ENCODE measurements around the gene PTPRG.
"Not testable (repeated sequence)": the region's sequence is repeated elsewhere in the genome, so short reads cannot be mapped to it uniquely, and the experiment has no call there.

The PTPRG gene

DNA sequence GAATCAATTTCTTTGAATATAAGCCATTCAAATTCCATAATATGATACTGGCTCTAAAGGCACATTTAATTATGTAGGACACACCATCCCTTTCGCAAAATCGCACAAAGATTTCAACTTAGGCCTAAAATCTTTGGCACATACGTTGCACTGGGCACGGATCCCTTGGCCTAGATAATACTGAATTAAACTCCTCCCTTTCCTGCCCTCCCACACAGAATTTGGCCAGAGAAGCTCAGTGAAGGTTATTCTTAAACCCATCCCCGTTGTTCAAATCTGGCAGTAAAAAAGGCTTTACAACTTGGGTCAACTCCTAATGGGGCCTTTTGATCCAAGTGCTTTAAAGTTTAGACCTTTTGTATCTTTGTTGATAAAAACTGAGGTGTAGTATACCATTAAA lies 247.2 kb downstream of the PTPRG start:
- no peak for DNase-seq

DNA sequence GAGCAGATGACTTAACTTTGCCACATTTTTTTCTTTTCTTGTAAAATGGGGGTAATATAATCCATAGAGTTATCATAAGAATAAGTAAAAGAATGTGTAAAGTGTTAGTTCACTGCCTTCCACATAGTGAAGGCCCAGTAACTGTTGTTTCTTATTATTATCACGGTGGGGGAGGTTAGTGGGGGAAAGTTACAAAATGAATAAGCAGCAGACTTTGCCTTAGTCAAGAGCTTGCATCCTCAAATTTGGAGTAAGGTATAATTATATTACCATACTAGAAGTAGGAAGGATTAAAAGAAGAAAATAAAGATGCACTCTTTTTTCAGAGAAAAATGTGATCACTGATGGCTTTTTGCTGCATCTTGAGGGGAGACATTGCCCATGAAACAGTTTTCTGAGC lies 247.6 kb downstream of the PTPRG start:
- DNase-seq = no peak

DNA sequence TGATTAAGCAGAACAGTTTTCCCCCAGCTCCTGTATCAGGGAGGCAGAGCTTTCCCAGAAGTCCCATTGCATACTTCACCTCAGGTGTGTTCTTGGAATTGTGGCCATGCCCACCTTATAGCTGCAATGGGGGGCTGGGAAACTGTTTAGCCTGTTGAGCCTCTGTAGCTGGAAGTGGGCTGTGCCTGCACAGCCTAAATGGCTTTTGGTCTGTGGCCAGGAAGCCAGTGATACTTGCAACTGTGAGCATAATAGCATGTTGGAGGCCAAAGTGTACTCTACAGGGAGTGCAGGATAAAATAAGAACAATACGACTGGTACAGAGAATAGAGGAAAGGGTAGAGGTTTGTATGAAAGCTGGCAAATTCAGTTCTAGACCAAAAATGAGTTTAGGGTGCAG lies 248.5 kb downstream of the PTPRG start:
- DNase-seq = no peak

DNA sequence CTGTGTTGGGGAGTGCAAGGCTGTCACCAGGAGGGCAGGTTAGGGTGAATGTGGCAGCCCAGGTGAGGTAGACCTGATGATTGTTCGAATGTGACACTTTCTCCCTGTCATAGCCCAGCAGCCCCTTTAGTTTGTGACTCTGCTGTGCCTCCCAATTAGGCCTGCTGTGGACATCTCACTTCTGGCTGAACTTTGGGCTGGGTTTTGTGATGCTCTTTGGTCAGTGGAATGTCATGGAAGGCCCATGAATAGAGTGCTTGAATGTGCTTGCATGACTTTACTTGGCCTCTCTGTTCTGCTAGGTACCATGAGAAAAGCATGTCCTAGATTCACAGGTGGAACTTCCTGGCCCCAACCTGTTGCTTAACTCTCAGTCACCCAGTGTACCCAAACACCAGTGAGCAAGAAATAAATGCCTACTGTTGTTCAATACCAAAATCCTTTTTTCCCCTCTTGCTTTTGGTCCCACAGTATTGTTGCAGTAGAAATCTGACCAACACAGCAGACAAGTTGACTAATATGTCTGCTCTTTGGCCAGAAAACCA lies 249.7 kb downstream of the PTPRG start:
- DNase-seq = no peak

DNA sequence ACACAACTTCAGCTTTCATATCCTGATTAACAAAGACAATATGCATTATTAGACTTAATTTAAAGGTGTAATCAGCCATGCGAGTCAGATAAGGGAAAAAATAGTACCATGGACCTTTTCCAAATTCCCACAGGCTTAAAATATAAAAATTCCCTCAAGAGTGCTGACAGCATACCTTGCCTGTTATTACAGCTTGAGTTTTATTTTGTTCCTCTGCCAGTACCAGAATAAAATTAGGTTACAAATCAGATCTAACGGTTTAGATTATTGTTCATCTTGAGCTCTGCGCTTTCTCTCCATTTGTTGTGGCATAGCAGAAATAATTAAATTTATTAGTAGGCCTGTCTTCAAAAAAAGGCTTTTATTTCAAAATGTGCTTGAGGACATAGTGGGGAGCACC lies 250.3 kb downstream of the PTPRG start:
- DNase-seq = no peak

DNA sequence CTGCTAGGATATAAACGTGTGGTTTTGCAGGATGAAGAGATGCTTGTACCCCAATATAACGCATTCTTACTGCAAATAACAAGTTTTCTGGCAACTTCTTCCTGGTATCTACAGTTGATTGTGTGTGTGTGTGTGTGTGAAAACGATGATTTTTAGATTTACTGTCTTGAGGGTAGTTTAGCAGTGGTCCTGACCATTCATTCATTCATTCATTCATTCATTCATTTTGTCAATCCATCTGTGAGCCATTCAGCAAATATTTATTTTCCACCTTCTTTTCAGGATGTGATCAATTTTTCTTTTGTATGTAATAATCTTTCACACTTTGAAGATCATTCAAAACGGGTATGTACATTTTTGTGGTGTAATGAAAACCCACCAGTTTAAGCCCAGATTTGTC lies 250.7 kb downstream of the PTPRG start:
- no peak for DNase-seq

DNA sequence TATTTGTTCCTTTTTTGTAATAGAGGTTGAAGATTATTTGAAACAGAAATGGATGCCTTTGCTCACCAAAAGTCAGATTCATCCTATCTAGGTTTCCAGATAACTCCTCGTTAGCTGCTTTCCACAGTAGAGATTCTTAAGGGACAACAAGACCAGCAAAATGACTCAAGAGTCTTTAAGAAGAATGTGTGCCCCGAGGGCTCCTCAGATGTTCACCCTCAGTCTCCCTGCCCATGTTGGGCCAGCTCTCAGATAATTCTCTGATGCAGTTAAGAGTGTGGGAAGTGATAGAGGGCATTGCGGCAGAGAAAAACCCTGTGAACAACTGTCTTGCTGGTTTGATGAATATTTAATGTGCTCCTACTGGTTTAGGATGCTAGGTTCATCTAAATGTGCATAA lies 251.1 kb downstream of the PTPRG start:
- no peak for DNase-seq

DNA sequence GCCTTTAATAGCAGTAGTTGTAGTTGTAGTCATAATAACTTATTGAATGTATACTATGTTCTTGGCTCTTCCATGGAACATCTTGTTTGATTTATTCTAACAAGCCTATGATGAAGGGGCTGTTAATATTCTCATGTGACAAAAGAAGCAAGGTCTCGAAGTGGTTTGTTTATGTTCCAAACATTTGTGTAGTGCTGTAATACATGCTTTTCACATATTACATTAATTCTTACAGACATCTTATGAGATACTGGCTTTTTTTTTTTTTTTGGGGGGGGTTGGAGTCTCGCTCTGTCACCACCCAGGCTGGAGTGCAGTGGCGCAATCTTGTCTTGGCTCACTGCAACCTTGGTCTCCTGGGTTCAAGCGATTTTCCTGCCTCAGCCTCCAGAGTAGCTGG lies 252.3 kb downstream of the PTPRG start:
- no peak for DNase-seq

DNA sequence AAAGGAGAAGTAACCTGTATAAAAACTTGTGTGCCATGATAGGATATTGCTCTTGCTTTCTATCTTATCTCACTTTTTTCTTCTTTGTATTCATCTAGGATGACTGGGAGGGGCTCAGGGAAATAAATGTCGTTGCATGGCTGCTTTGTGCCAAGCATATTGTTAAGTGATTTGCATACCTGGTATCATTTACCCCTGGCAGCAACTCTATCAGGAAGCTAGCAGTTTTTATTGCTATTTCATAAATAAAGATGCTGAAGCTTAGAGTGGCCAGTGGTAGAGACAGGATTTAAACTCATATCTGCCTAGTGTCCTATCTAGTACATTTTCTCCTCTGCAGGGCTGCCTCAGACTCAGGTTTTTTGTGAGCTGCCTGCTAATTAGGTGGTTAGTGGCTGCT lies 253.3 kb downstream of the PTPRG start:
- no peak for DNase-seq

DNA sequence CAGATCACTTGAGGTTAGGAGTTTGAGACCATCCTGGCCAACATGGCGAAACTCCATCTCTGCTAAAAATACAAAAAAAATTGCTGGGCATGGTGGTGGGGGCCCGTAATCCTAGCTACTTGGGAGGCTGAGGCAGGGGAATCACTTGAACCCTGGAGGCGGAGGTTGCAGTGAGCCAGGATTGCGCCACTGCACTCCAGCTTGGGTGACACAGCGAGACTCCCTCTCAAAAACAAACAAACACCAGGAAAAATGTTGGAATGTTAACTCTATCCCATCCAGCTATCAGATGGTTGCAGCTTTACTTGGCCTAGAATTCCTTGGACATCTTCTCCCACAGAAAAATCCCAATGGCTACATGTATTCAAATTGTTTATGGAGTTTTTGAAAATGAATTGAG lies 254.9 kb downstream of the PTPRG start:
- not testable (repeated sequence) for DNase-seq

DNA sequence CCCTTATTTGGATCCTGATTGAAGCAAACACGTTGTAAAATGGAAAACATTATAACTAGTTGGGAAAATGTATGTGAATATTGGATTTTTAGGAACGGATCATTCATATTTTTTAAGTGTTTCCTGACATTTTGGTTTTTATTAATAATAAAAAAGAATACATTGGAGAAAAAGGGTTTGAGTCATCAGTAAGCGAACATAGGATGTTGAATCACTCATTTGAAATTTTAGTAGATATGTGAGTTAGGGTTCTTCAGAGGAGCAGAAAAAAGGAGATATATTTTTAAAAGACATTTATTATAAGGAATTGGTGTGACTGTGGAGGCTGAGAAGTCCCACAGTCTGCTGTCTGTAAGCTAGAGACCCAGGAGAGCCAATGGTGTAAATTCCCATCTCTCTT lies 258.5 kb downstream of the PTPRG start:
- no peak for DNase-seq

DNA sequence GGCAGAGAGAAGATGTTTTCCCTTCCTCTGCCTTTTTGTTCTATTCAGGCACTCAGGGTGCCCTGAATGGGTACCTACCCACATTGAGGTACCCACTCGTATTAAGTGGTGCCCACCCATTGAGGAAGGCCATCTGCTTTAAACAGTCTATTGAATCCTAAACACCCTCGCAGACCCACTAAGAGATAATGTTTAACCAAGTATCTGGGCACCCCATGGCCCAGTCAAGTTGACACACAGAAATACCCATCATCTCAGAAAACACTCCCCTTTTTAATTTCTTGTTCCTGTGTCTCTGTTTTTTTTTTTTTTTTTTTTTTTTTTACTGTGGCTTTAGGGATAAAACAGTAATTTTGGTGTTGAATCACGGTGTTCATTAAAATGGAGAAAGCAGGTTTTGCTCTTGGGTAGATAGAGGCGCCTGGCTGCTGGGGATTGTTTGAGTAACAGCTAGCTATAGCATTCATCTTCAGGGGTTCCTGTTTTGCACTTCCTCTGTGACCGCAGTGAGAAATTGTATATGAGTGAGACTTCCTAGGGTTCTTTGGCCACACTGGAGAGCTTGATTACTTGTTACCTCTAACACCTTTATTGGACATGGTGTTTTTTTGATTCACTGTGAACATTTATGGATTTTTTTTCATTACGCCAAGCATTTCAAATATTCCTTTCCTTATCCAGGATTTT lies 259.1 kb downstream of the PTPRG start:
- DNase-seq = no peak

DNA sequence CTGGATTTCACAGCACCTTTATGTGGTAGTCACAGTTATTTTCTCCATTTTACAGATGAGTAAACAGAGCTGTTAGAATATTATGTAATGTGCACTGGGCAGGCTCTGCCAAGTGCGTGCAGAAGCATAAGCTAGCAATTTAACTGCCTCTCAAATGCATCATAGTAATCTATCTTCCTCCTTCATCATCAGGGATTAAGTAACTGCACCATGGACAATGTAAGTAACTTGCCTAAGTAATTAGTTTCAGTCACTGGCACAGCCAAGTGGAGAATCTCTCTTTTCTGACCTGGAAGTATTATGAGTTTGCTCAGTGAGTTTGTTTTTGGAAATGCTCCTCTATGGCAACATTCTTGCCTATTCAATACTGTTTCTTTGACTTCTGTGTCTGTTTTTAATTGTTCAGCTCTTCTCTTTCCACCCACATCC lies 260.5 kb downstream of the PTPRG start:
- DNase-seq = no peak

DNA sequence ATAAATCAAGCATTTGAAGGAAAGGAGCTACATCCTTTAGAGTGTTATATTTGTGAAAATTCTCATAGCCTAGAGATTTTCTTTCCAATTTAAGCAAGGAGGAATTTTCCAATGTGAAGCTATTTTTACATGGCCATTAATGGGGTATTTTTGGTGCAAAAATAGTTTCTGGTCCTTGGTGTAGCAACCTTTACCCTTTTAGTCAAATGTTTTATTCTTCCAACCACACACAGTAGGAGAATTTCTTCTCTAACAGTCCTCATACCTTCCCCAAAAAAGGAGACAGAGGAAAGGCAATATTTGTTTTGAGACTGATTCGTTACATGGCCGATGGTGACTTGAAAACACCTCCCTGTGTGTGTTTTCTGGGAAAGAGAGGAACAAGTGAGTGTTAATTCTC lies 261.2 kb downstream of the PTPRG start:
- DNase-seq = no peak

DNA sequence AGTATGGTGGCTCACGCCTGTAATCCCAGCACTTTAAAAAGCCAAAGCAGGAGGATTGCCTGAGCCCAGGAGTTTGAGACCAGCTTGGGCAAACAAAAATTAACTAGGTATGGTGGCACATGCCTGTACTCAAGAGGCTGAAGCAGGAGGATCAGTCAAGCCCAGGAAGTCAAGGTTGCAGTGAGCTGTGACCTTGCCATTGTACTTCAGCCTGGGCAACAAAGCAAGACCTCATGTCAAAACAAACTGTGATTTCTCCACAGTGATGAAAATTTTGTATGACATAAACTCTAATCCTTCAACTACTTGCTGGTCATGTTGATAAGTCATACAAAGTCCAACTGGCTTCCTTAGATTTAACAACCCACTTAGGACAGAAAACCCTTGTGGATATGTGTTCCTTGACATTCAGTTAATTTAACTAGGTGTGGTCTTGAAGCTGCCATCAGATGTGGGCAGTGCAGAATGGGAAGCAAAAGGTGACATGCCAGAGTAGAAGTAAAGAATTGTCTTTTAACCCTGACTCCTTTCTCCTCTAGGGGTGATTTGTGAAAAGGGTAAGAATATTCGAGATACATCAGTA lies 263.3 kb downstream of the PTPRG start:
- no peak for DNase-seq

DNA sequence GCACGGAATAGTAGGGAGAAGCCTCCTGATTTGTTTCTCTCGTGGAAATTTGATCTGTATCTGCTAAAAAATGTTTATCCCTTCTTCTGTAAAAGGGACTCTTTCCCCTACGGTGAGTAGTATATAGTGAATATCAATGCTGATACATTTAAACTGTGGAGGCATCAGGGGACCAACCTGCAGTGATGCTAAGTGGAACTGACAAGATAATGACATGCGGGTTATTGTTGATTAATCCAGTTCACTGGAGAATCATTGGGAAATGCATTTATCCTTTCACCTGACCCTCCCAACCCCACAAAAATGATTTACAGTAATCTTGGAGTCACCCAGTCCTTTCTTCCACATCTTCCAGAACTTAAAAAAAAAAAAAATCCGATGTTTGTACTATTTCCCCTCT lies 264.8 kb downstream of the PTPRG start:
- no peak for DNase-seq

DNA sequence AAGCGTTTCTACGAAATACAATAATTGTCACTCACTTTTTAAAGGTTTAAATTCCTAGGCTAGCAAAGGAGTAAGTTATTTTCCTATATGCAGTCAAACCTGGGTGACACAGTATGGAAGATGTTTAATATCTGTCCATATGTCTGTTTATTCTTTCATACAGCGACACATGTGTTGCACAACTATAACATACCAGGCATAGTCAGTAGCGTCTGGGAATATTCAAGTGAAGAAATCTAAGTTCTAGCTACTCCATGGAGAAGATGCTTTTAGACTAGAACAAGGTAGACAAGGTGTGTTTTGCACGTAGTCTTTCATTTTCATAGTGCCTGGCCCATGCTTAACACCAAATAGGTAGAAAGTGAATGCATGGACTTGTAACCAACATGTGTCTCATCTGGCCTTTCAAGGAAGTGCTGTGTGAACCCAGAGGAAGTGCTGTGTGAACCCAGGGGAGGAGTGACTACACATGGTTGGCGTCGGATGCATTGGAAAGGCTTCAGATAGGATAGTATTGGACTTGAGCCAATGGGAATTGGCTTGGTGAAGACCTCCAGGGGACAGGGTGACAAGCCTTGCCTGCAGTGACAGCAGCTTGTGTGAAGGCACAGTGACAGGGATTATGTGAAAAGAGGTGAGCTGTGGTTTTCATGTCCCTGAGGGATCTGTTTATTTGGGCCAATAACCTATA lies 267.0 kb downstream of the PTPRG start:
- no peak for DNase-seq

DNA sequence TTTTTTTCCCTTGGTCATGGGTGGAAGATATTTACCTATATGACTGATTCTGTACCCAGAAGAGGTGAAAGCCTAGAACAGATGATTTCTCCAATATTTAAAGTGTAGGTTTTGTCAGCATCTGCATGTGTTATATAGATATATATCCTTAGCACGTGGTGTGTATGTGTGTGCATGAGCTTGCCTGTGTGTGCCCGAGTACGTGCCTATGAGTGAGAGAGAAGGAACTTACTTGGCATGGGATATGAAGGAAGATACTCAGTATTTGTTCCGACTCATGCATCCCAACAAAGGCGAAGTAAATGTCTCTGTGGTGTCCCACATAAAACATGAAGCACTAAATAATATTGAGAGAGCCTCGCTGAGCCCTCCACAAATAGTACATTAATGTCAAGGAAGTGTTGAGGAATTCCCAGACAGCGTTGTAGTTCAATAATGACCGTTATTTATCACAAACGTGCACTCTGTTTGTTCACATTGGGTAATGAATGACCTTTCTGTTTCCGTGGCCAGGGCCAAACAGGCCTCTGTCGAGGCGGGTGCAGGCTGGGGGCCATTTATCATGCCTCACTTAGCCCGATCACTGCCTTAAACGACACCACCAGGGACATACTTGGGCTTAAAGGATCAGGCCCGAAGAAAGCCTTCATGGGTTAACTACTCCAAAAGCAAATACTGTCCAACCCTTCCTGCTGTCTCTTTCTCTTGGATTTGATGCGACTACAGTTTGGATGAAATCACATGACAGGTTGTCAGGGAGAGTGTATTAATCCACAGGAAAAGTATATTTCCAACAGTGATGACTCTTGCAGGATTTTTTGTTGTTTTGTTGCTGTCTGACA lies 267.7 kb downstream of the PTPRG start:
- no peak for DNase-seq

DNA sequence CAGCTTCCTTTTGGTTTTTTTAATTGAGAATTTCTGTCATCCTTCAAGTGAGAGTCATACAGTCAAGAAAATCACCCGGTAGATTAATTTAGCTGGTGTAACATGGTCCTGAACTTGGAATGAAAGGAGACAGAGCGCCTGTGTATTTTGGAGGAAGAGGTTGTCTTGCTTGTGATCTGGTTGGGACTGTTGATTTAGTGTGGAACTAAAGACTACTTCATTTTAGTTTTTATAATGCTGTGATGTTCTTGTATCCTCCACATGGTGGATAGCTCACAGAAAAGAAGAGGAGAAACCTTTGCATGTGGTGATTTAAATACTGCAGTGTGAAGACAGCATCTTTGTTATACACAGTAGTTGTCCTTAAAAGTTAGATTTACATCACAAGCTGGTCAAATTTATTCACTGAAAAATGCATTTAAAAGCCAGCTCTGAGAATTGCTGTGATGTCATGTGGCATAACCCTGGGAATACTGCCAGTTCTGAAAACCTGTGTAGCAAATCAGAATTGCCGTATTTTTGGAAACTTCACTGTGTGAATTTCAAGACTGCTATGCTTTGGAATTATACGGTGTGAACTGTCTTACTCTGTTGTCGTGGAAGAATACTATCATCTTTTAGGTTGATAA lies 268.5 kb downstream of the PTPRG start:
- no peak for DNase-seq

DNA sequence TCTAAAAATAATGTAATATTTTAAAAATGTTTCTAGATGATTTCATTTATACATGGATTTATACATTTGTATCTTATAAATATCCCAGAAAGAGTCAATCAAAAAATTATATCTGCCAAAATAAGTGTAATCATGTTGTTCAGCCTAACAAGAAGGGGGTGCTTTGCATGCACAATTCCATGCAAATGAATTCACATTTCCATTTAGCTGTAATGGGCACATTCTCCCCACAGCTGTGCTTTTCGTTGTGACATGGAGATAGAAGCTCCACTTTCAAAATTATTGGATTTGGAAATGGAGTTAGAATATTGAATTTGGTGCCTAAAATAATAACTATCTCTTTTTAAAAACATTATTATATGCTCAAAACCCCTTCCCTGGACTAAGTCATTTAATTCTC lies 270.6 kb downstream of the PTPRG start:
- no peak for DNase-seq

DNA sequence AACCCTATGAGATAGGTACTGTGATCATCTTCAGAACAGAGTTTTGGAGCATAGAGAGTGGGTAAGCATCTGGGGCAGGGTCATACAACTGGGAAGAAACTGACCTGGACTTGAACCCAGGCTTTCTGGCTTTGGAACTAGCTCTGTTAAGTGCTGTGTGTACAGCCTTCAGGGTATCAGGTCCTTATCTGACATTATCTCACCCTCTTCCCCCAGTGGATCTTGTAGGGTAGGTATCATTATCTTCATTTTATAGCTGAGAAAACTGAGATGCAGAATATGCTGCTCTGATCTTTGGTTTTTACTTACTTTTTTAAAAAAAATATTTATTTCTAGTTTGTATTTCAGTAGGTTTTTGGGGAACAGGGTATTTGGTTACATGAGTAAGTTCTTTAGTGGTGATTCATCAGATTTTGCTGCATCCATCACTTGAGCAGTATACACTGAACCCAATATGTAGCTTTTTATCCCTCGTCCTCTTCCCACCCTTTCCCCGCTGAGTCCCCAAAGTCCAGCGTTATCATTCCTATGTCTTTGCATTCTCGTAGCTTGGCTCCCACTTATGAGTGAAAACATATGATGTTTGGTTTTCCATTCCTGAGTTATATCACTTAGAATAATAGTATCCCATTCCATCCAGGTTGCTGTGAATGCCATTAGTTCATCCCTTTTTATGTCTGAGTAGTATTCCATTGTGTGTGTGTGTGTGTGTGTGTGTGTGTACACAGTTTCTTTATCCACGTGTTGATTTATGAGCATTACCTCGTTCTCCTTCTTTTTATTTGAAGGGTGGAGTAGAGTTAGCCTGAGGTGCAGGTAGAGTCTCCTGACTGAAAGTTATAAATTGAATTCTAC lies 271.2 kb downstream of the PTPRG start:
- no peak for DNase-seq

DNA sequence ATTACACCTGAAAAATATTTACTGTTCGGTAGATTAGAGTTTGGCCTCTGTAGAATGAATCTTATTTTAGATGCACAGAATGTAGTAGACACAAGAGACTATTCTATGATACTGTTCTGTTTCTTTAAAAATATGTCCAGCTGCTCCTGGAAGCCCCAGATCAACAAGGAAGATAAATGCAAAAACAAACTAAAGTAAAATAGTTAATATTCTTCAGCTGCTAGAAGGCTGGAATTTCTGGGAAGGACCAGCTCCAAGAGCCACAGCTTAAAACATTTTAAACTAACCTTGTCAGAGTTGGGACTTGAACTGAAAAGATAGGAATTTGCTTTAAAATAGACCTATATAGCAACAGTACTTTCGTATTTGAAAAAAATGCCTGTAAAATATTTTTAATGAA lies 277.9 kb downstream of the PTPRG start:
- DNase-seq = no peak

Data from NCI-H1694 (cell line).